NCI-H1930 (cell line): ENCODE results near the gene LRP11.
"Not testable (repeated sequence)": the region's sequence is repeated elsewhere in the genome, so short reads cannot be mapped to it uniquely, and the experiment has no call there.

Experiments used
- DNase-seq, 2 experiments: peaks; one replicate each; lab custom pipeline; 2025; lab: John Stamatoyannopoulos, UW

LRP11 gene

DNA sequence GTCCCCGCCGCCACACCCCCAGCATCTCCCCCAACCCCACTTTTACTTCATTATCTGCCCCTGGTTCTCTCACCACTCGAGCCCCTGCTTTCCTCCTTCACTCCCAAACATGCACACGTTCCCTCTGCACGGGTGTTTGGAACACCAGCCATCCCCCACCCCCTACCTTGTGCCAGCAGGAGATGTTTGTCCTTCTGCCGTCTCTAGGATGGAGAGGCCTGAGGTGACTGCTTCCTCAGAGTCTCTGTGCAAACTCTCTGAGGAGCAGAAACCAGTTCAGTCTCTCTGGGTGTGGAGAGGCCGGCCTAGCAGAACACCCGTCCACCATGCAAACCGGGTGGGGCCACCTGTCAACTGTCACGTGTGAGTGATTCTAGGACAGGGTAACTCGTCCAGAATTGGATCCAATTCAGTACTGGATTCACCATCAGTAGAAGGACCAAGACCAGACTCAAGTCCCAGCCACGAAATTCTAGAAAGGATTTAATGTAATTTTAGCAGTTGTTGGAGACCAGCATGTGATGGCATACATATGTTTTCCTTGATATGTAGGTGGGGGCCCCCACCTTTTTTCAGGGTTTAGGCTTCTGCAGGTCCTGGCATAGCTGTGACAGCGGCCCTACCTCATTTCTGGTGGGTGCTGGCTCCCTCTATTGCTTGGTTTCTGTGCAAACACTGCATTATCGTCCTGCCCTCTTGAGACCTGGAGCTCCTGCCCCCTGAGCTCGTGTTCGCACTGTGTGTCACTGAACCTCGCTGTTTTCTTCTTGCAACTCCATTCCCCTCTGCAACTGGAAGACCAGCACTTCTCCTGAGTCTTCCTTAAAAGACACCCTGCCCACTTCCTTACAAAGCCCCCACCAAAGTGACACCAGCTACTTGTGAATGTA is 33.9 kb upstream of the LRP11 start, which contains the start of gene RAET1E:
Gene RAET1E (minus strand): TSS at position 259 of the 890 bp plus-strand sequence. CDS start 7,212 bp downstream, outside the sequence.
- DNase-seq, result no peak

DNA sequence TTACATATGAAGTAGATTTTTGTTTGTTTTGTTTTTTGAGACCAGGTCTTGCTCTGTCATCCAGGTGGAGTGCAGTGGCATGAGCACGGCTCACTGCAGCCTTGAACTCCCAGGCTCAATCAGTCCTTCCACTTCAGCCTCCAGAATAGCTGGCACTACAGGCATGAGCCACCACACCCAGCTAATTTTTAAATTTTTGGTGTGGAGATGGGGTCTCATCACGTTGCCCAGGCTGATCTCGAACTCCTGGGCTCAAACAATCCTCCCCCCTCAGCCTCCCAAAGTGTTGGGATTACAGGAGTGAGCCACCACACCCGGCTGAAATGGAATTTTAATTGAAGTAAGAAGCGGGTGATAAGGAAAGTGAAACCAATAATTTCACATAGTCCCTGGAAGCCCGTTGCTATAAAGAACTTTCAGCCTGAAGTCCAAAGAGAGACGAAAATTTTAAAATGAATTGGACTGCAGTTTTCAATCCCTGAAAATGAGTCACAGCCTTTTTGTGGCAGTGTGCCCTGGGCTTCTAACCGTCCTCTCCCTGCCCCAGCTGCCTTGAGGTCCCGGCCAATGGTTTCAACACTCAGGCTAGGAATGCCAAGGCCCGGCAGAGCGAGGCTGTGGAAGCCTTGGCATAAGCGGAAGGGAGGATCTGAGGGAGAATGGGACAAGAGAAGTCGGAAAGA is 33.0 kb upstream of the LRP11 start:
- no peak for DNase-seq

GRCh38 chr6:149896491-149896890 is 32.3 kb upstream of the LRP11 start:
- no peak for DNase-seq

DNA sequence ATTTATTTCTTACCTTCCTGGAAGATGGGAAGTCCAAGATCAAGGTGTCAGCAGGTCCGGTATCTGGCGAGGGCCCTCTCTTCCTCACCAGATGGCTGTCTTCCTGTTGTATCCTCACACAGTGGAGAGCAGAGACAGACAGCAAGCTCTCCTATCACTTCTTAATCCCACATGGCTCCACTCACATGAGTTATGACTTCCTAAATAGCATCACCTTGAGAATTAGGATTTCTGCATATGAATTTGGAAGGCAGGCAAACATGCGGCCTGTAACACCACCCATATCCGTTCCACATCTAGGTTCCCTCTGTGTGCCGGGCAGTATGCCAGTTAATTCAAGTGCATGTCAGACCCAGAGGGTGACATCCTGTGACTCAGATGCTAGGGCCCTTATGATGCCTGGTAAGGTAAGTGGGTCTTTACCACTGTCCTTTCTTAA is 31.7 kb upstream of the LRP11 start:
- no peak for DNase-seq

GRCh38 chr6:149895048-149895590 is 31.0 kb upstream of the LRP11 start:
- DNase-seq, result no peak

GRCh38 chr6:149891864-149892263 is 27.7 kb upstream of the LRP11 start:
- DNase-seq, result not testable (repeated sequence)

- no peak for DNase-seq
Measured at GRCh38 chr6:149891259-149891658, 27.1 kb upstream of the LRP11 start.

DNA sequence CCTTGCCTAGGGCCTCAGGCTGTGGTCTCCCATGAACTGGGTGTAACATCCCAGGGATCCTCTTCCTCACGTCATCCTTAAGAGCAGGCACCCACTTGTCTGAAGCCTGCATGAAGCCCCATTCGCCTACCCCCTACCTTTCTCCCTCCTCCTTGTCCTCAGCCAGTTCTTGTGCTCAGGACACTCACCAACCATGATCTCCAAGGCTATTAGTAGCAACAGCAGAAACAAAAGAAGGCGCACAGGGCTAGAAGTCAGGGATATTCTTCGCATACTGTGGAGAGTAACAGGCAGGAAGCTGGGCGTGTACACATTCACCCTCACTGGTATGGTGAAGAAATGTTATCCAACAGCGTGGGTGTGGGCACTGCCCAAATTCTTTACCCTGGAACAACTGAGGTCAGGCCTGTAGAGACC is 26.5 kb upstream of the LRP11 start:
- no peak for DNase-seq

DNA sequence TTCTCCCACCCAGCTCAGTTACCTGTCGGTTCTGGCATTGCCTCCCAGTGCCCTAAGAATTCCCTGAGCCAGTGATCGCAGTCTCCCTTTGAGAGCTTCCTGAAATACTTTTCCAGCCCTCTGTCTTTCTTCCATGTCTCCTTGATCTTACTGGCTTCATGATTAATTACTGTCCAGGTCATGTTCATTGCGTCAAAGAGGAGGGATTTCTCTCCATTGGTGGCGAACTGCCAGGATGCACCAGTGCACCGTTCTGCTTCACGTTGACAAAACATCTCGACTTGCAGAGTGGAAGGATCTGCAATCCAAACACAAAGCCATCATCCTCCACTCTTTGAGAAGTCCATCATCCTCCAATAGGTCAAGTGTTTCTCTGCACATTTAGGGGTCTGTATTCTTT is 25.2 kb upstream of the LRP11 start:
- DNase-seq, result no peak

DNA sequence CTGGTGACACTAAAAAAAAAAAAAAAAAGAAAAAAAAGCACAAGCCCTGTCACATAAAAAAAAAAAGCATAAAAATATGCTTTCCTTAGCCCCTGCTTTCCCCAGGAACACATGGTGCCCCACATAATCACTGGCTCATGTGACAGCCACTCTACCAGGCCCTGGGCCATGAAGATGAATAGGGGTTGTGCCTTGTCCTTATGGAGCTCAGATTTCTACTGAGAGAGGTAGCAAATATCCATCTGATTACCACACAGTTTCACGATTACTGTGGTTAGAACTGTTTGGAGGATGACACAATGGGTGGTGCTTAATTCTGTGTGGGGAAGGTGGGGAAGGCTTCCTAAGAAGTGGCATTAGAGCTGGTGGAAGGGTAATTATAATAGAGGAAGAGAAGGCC is 24.5 kb upstream of the LRP11 start:
- no peak for DNase-seq

DNA sequence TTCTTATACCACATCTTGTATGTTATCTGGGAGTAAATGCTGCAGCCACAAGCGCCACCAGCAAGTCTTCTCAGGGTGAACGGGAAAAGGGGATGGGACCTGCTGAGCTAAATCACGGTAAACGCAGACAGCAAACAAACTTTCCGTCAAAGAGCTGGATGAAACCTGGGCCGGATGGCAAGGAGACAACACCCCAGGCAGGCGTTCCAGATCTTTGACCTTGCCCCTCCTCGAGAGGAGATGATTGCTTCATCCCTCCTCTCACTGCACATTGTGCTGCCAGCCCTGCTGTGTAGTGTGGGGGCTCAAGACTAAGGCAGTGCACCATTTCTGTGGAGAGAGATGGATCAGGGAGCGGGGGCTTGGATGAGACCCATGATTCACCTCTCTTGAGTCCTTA is 23.9 kb upstream of the LRP11 start:
- DNase-seq, result no peak

GRCh38 chr6:149887343-149887742 is 23.2 kb upstream of the LRP11 start:
- DNase-seq, result no peak

DNA sequence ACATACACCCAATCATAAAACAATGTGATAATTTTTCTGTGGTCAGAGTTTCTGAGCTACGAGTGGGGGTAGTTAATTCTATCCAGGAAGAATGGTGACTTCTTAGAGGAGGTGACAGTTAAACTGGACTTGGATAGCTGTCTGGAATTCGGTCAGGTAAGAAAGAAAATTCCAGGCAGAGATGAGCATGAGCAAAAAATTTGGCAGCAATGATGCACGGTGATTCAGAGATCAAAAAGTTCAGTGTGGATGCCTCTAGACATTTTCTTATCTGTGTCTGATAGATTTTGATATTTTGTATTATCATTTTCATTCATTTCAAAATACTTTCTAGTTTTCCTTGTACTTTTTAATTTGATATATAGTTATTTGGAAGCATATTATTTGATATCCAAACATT is 21.7 kb upstream of the LRP11 start:
- DNase-seq, result no peak

GRCh38 chr6:149884617-149885016 is 20.5 kb upstream of the LRP11 start:
- DNase-seq, result no peak

DNA sequence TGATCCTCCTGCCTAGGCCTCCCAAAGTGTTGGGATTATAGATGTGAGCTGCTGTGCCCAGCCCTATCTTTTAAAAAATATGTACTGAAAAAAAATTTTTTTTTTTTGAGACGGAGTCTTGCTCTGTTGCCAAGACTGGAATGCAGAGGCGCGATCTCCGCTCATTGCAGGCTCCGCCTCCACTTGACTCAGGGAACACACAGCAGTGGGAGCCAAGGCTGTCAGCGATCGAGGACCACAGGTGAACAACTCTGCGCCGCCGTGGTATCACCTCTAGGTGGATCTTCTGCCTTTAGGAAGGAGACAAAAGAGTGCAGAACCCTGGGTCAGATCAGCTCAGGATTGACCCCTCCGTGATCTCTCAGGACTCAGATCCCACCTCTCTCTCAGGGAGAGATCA is 20.1 kb upstream of the LRP11 start:
- DNase-seq, result no peak

- no peak for DNase-seq
Measured at GRCh38 chr6:149881860-149882259, 17.7 kb upstream of the LRP11 start.

DNA sequence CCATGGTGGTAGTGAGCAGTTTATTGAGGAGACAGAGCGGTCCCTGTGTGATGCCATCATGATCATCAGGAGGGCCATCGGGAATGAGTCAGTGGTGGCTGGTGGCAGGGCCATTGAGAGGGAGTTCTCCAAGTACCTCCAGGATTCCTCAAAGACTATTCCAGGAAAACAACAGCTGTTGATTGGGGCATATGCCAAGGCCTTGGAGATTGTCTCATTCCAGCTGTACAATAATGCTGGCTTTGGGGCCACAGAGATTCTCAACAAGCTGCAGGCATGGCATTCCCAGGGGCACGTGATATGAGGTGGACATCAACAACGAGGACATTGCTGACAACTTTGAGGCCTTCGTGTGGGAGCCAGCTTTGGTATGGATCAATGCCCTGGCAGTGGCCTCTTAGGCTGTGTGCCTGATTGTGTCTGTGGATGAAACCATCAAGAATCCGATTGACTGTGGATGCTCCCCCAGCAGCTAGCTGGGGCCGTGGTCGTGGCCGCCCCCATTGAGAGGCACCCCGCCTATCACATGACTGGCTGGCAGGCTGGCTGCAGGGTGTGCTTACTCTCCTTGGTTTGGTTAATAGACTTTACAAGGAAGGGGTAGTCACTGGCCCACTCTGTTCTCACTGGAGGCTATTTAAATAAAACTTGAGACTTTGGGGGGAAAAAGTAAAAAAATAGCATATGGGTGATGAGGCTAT is 17.1 kb upstream of the LRP11 start:
- DNase-seq, result no peak

DNA sequence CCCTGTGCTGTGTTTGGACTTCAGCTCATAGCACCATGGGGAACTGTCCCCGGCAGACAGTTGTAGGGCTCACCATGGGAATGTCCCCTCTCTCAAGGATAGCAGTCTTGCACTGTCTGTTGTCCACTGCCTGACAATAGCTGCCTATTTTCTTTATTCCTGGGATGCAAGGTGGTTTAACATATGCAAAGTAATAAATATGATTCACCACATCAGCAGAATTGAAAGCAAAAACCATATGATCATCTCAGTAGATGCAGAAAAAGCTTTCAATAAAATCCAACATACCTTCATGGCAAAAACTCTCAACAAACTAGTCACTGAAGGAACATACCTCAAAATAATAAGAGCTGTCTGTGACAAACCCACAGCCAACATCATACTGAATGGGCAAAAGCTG is 13.5 kb upstream of the LRP11 start:
- no peak for DNase-seq

DNA sequence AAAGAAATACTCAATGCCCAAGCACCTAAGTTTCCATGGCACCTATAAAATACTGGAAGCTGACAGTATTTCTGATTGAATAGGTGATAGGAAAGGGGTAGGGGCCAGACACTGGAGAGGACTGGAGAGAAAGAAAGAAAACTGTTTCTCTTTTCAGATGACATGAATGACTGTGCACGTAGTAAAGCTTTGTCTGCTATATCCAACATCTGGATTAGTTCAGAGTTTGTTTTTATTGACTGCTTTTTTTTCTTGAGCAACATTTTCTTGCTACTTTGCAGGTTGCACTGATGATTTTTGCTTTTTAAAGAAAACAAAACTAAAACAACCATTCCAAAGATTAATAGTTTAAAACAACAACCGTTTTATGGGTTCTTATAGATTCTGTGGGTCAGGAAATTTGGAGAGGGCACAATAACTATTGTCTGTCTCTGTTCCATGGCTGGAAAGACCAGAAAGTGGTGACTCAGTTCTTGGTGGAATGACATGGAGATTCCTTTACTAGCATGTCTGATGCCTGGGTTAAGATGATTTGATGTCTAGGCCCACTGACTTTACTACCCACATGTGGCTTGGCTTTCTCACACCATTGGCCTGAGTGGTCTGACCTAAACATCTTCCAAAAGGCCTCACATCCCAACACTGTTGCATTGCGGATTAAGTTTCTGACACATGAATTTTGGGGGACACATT is 12.2 kb upstream of the LRP11 start:
- DNase-seq, result no peak

DNA sequence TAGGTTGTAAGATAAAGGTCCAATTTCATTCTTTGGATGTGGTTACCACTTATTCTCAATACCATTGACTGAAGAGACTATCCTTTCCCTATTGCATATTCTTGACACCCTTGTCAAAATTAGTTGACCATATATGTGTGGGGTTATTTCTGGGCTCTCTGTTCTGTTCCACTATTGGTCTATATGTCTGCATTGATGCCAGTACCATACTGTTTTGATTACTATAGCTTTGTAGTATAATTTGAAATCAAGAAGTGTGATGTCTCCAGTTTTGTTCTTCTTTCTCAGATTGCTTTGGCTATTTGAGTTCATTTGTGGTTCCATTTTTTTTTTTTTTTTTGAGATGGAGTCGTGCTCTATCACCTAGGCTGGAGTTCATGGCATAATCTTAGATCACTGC is 8.1 kb upstream of the LRP11 start:
- DNase-seq, result no peak

DNA sequence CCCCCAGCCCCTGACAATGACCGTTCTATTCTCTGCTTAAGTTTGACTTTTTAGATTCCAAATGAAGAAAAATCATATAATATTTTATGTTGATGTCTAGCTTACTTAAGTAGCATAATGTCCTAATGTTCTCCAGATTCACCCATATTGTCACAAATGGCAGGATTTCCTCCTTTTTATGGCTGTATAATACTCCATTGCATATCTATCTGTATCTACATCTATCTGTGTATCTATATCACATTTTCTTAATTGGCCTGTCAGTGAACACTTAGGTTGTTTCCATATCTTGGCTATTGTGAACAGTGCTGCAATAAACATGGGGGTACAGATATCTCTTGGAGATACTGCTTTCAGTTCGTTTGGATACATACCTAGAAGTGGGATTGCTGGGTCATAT is 7.0 kb upstream of the LRP11 start:
- no peak for DNase-seq
